Measurements from ENCODE around the gene ACP2. TPM values are rescaled to one million over a fixed set of nuclear protein-coding genes. Genes with fewer than 3 reads are reported as not detected.
"Not testable (repeated sequence)": the region's sequence is repeated elsewhere in the genome, so short reads cannot be mapped to it uniquely, and the experiment has no call there.

Gene ACP2
- polyA plus RNA-seq, 5 donors = 33.8 to 43.1 (median 36.5) TPM

- DNase-seq = no peak
Measured at GRCh38 chr11:47207459-47207858, 41.2 kb downstream of the ACP2 start.

- DNase-seq = not testable (repeated sequence)
Measured at GRCh38 chr11:47206577-47206976, 42.0 kb downstream of the ACP2 start.

- DNase-seq = no peak
Measured at GRCh38 chr11:47204637-47204989, 44.0 kb downstream of the ACP2 start.

- no peak for DNase-seq
Measured at GRCh38 chr11:47202576-47202975, 46.0 kb downstream of the ACP2 start.

GRCh38 chr11:47201015-47201414 is 47.6 kb downstream of the ACP2 start:
- DNase-seq = no peak

- DNase-seq = not testable (repeated sequence)
Measured at GRCh38 chr11:47198161-47198560, 50.5 kb downstream of the ACP2 start.

- DNase-seq = no peak
Measured at GRCh38 chr11:47192111-47192510, 56.5 kb downstream of the ACP2 start.

- DNase-seq = not testable (repeated sequence)
Measured at GRCh38 chr11:47191137-47191536, 57.5 kb downstream of the ACP2 start.

Other genes with a start within 250 kb of the ACP2 start
- gene ARFGAP2, start 71.9 kb downstream of the ACP2 start, polyA plus RNA-seq (ENCODE audit: insufficient read depth in 1 of 5, insufficient read length in 5 of 5, low replicate concordance in 1 of 5) = 10 to 100 TPM; 76.2 to 95.2 (median 91.0) TPM
- 10 to 100 TPM; 35.4 to 67.1 (median 54.2) TPM for gene PACSIN3, start 62.4 kb downstream of the ACP2 start, polyA plus RNA-seq (ENCODE audit: insufficient read depth in 1 of 5, insufficient read length in 5 of 5, low replicate concordance in 1 of 5)
- 10 to 100 TPM; 20.5 to 28.2 (median 24.5) TPM for gene DDB2, start 33.8 kb downstream of the ACP2 start, polyA plus RNA-seq (ENCODE audit: insufficient read depth in 1 of 5, insufficient read length in 5 of 5, low replicate concordance in 1 of 5)
- 10 to 100 TPM; 39.7 to 57.9 (median 53.0) TPM for gene NR1H3, start 9.2 kb upstream of the ACP2 start, polyA plus RNA-seq (ENCODE audit: insufficient read depth in 1 of 5, insufficient read length in 5 of 5, low replicate concordance in 1 of 5)
- gene MADD, start 21.3 kb upstream of the ACP2 start, polyA plus RNA-seq (ENCODE audit: insufficient read depth in 1 of 5, insufficient read length in 5 of 5, low replicate concordance in 1 of 5) = 10 to 100 TPM; 41.9 to 60.4 (median 47.2) TPM
- gene MYBPC3, start 103.9 kb upstream of the ACP2 start, polyA plus RNA-seq (ENCODE audit: insufficient read depth in 1 of 5, insufficient read length in 5 of 5, low replicate concordance in 1 of 5) = under 1 TPM in 1 of 5 donors, not detected in 4; 0.03 TPM
- 1 to 10 TPM; 4.0 to 8.8 (median 5.2) TPM for gene SPI1, start 129.7 kb upstream of the ACP2 start, polyA plus RNA-seq (ENCODE audit: insufficient read depth in 1 of 5, insufficient read length in 5 of 5, low replicate concordance in 1 of 5)
- 10 to 100 TPM; 23.0 to 54.0 (median 35.4) TPM for gene SLC39A13, start 159.8 kb upstream of the ACP2 start, polyA plus RNA-seq (ENCODE audit: insufficient read depth in 1 of 5, insufficient read length in 5 of 5, low replicate concordance in 1 of 5)
- 100 to 1,000 TPM; 120 to 156 (median 139) TPM for gene PSMC3, start 177.6 kb upstream of the ACP2 start, polyA plus RNA-seq (ENCODE audit: insufficient read depth in 1 of 5, insufficient read length in 5 of 5, low replicate concordance in 1 of 5)
- gene RAPSN, start 200.3 kb upstream of the ACP2 start, polyA plus RNA-seq (ENCODE audit: insufficient read depth in 1 of 5, insufficient read length in 5 of 5, low replicate concordance in 1 of 5) = 1 to 10 TPM in 1 of 5 donors, under 1 TPM in 4; 0.29 to 5.1 (median 0.37) TPM